Fibroblast of mammary gland (primary cell): Measurements from ENCODE around the gene XRCC4.

Experiments used
- DNase-seq: peaks from one replicate; pipeline ENCODE4 v3.0.0-alpha.2; 2010; ENCODE audit warnings: low read depth
- H3K4me3 ChIP-seq: 2 replicates; pipeline ENCODE4 v1.5.1; 2011; ENCODE audit warnings: low read depth, mild to moderate bottlenecking, low read length, moderate library complexity; ENCODE audit not compliant: control insufficient read depth
- TF ChIP-seq, protein P1 (sequence below): conservative IDR thresholded peaks from 2 replicates; pipeline ENCODE4 v1.5.1; 2011; ENCODE audit warnings: low read depth, low read length, inconsistent platforms; ENCODE audit not compliant: control insufficient read depth, insufficient read depth

Gene XRCC4

DNA sequence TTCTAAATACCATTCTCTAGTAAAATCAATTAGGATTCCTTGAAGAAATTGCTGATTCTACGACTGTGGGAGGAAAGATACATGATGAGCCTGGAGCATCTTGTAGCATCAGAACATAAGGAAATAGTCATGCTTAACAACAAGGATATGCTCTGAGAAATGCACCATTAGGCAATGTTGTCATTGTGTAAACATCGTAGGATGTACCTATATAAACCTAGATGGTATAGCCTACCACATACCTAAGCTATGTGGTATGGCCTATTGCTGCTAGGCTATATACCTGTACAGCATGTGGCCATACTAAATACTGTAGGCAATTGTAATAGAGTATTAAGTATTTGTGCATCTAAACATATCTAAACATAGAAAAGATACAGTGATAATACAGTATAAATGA is 316.8 kb downstream of the XRCC4 start:
- H3K4me3 ChIP-seq, result no peak overlapping the region
- DNase-seq, result no peak
- TF ChIP-seq, protein P1, sequence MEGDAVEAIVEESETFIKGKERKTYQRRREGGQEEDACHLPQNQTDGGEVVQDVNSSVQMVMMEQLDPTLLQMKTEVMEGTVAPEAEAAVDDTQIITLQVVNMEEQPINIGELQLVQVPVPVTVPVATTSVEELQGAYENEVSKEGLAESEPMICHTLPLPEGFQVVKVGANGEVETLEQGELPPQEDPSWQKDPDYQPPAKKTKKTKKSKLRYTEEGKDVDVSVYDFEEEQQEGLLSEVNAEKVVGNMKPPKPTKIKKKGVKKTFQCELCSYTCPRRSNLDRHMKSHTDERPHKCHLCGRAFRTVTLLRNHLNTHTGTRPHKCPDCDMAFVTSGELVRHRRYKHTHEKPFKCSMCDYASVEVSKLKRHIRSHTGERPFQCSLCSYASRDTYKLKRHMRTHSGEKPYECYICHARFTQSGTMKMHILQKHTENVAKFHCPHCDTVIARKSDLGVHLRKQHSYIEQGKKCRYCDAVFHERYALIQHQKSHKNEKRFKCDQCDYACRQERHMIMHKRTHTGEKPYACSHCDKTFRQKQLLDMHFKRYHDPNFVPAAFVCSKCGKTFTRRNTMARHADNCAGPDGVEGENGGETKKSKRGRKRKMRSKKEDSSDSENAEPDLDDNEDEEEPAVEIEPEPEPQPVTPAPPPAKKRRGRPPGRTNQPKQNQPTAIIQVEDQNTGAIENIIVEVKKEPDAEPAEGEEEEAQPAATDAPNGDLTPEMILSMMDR, result no peak

DNA sequence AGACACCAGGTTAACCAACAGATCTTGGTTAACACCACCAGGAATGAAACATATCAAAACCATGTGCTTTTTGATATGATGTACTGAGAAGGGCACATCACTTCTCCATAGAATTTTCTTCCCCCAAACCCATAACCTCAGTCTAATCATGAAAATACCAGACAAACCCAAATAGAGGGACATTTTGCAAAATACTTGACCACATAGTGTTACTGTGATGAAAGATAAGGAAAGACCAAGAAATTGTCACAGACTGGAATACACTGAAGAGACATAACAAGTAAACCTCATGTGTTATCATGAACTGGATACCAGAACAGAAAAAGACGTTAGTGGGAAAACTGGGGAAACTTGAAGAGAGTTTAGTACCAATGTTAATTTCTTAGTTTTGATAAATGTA is 319.3 kb downstream of the XRCC4 start:
- TF ChIP-seq, protein P1, result no peak
- H3K4me3 ChIP-seq, result no peak overlapping the region
- no peak for DNase-seq

DNA sequence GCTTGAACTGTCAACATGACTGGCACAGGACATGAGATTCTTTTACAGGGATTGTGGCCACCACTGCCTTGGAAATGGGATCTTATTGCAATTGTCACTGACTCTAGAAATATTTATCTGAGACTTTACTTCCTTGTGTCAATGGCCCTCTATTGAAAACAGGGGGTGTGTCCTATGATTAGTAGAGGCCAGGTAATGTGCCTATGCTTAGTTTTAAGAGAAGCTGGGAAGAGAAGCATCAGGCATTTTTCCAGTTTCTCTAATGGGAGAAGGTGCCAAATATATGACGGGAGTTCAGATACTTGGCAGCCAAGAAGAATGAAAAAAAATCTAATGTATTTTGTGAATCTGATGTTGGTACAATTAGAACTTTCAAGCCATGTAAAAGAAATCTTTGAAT is 320.3 kb downstream of the XRCC4 start:
- TF ChIP-seq, protein P1, result no peak
- H3K4me3 ChIP-seq, result no peak overlapping the region
- no peak for DNase-seq

DNA sequence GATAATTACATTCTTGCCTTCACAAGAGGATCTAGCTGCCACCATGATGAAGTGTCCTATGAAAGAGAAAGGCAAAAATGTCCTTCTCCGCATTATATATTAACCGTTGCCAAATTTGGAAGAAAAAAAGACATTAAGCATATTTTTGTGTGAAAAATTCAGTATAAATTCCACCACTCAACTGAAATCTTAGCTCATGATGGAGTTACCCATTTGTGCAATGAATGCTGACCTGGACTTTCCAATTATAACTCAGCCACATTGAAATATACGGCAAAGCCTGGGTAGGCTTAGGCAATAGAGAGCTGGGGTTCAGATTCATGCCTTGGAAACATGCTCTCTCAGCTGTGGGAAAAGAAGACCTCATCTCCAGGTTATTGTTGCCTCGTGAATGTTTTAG is 322.9 kb downstream of the XRCC4 start:
- TF ChIP-seq, protein P1, result no peak
- DNase-seq, result no peak
- H3K4me3 ChIP-seq, result no peak overlapping the region

DNA sequence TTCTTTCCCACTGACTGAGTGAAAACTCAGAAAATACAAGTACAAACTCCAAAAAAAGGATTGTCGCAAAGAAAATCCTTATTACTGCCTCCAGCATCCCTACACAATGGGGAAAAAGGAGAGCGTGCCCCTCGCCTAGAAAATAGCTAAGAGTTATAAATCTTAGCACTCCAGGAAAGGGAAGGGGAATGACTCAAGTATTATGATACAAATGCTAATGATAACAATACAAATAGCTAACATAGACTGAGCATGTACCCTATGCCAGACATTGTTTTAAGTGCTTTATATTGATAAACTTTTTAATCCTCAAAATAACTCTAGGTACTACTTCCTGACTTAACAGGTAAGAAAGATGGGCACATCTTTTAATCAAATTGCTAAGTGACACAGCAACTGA is 323.4 kb downstream of the XRCC4 start:
- DNase-seq, result no peak
- no peak overlapping the region for H3K4me3 ChIP-seq
- TF ChIP-seq, protein P1, result no peak

DNA sequence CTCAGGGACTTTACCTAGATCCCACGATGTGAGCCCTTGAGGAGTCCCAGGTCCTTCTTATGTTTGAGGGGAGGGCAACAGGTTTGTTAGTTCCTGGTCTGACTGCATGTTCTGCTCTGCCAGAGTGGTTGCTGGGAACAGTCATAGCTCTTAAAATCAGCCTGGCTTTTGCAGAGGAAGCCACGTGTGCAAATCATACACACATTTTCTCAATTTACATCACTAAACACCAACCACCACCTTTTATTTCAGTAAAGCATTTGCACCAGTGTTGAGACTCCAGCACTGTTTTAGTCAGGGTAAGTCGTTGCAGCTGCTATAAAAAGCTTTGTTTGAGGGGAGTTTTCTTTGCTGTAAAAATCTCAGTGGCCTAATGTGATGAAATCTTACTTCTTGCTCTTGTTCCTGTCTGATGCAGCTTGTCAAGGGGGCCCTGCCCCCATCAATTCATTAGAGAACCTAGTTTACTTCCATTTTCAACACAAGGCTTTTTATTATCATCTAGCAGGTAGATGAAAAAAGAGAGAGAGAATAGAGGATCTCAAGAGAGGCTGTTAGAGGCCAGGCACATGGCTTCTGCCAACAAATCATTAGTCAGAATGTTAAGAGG is 323.9 kb downstream of the XRCC4 start:
- no peak overlapping the region for H3K4me3 ChIP-seq
- TF ChIP-seq, protein P1, result no peak
- DNase-seq, result peak; percentile 36

DNA sequence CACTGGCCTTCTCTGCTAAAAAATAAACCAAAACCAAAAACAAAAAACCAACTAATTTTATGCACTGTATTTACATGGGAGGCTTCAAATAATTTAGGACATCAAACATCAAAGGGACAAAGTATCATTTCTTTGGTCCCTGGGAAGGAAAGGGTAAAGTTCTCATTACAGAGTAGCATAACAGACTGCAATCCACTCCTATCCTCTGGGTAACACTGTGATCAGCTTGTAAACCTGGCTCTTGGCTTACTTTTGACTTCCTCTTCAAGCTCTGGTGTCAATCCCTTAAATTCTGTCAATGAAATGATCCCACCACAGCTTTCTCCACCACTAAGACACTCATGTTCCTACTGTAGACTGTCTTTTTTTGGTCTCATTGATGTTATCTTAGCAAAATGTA is 324.4 kb downstream of the XRCC4 start:
- H3K4me3 ChIP-seq, result no peak overlapping the region
- no peak for DNase-seq
- TF ChIP-seq, protein P1, result no peak
